HTR-8/SVneo (cell line): ENCODE measurements around the gene XXYLT1.
"Not testable (repeated sequence)": the region's sequence is repeated elsewhere in the genome, so short reads cannot be mapped to it uniquely, and the experiment has no call there.

Experiments
- DNase-seq: peaks from one replicate; pipeline ENCODE4 v3.0.0; 2011; ENCODE audit warnings: low spot score, mixed read lengths; ENCODE audit not compliant: insufficient read length
- FAIRE-seq: peaks from 2 replicates; lab custom pipeline; 2011; peaks lifted over from hg19 to GRCh38; lab: Jason Lieb, UNC

XXYLT1 gene

DNA sequence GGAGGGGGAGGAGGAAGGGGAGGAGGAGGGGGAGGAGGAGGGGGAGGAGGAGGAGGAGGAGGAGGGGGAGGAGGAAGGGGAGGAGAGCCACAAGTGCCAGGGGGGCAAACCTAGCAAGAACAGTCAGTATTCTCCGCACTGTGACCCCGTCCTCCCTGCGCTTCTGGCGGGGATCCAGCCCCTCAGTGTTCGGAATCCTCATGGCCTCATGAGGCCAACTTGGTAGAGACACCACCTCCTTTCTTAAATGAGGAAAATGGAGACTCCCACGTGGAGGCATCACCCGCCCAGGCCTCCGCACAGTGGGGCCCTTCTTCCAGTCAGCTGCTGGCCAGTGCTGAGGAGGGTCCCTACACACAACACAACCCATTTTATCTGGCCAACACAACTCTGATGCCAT lies 163.4 kb downstream of the XXYLT1 start:
- no peak for DNase-seq
- no peak for FAIRE-seq

DNA sequence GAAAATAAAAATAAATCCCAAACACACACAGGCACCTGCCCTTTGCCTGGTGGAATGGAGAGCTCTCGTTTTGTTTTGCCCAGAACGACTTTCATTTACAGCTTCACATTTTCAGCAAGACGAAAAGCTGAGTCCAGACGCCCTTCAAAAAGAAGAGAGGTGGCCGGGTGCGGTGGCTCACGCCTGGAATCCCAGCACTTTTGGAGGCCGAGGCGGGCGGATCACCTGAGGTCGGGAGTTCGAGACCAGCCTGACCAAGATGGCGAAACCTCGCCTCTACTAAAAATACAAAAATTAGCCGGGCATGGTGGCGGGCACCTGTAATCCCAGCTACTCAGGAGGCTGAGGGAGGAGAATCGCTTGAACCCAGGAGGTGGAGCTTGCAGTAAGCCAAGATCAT lies 163.9 kb downstream of the XXYLT1 start:
- not testable (repeated sequence) for FAIRE-seq, DNase-seq

DNA sequence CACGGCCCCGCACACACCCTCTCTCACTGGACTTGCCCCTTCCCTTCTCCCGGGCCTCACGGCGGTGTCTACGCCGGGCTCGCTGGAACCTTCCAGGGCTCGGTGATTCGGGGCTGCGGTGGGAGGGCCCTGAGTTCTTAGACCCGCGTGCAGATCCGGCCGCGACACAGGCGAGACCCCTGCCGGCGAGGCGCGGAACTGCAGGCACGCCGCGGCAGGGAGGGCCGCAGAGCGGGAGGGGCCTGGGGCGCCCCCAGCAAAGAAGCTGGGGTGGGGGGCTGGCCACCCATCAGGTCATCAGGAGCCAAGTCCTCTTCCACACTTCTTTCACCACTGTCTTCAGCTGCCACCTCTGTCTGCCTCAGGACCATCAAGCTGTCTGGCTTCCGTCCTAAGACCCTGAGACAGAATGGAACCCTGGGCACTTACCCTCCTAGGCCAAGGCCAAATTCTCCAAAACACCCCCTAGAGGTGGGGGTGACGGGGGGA lies 164.5 kb downstream of the XXYLT1 start:
- DNase-seq (peak; percentile 78), FAIRE-seq (peak; percentile 33)

DNA sequence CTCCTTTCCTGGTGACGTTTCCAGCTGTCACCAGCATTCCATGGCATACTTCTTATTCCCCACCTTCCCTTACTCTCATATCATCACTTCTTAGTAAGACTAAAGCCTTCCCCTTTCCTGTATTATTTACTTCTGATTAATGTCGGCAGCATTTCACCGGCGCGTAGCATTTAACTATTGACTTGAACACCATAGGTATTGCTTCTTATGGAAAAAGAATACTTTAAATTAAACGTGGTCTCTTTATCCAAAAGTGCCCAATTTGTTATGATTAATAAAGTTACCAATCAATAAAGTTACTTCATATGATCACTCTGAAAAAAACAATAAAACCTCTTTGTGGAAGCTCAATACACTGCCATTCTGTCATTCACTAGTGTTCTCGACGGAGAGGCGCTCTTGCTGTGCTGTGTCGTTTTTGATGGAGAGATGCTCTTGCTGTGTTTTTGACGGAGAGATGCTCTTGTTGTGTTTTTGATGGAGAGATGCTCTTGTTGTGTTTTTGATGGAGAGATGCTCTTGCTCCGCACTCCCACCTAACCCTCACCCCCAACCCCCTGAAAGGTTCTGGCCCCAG lies 165.0 kb downstream of the XXYLT1 start:
- DNase-seq: no peak
- FAIRE-seq: no peak

DNA sequence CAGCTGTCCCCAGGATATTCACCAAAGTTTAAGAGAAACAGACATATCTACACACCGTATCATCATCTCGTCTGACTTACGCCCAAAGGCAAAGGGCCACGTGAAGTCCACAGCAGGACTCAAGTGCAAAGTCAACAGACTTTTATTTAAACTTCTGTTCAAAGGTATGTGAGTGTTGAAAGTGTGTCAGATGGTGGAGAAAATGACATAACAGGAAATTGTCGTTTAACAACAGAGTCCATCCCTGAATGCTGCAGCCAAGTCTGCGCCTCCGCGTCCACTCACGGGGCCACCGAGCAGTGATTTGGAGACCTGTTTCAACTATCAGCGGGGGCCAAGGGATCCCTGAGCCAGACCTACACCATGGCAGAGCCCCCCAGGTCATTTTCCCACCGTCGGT lies 165.6 kb downstream of the XXYLT1 start:
- DNase-seq: no peak
- FAIRE-seq: no peak

DNA sequence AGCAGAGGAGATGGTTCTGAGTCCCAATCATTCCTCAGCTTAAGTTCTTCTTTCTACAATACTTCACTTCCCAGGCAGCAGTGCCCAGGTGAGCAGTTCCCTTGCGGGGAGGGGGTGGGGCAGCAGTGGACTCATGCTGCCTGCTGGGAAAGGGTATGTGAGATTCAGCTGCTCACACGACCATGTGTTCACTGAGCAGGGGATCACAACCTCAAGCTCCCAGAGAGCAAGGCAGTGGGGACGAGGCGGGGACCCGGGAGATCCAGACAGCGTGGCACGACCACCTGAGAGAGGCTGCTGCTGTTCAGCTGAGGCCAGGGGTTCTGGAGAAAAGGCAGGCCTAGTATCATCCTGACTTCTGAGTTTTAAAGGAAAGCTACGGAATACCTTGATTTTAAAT lies 166.6 kb downstream of the XXYLT1 start:
- FAIRE-seq (no peak), DNase-seq (no peak)

DNA sequence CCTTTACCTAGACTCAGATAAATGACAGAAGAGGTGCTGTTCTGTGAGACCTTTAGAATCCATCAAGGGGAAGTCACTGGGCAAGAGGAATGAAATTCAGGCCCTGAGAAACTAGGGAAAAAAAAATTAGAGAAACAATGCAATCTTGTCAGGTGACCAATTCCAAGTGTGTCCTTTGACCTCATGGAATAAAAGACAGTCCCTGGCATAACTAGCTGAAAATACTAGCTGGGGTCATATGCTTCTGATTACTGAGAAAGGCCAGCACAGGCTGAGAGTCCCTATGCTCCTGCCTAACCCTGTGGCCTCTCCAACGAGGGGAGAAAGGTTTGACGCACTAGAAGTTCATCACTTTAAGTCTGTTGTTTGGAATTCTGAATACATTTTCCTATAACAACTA lies 167.3 kb downstream of the XXYLT1 start:
- no peak for FAIRE-seq
- no peak for DNase-seq

DNA sequence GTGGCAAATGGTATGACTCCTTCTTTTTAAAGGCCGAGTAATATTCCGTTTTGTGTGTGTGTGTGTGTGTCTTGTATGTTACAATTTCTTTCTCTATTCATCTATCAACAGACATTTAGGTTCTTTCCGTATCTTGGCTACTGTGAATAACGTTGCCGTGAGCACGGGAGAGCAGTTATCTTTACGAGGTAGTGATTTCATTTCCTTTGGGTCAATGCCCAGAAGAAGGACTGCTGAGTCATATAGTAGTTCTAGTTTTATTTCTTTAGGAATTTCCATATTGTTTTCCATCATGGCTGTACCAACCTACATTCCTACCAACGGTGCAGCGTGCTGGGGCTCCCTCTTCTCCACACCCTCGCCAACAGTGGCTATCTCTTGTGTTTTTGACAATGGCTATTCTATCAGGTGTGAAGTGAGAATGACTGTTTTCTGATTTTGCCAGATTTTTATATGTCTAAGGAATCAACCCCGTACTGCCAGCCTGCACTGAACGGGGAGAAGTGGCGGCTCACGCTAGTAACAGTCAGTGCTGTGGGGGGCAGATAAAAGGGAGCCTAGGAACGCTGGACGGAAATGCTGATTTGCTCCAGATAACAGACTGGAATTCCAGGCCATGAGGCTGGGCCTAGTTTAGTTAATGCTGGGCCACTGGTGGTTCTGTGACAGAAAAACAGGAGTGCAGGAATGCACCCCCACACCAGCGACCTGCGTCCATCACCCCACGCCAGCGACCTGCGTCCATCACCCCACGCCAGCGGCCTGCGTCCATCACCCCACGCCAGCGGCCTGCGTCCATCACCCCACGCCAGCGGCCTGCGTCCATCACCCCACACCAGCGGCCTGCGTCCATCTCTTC lies 168.1 kb downstream of the XXYLT1 start:
- peak; percentile 33 for FAIRE-seq
- peak; percentile 78 for DNase-seq

DNA sequence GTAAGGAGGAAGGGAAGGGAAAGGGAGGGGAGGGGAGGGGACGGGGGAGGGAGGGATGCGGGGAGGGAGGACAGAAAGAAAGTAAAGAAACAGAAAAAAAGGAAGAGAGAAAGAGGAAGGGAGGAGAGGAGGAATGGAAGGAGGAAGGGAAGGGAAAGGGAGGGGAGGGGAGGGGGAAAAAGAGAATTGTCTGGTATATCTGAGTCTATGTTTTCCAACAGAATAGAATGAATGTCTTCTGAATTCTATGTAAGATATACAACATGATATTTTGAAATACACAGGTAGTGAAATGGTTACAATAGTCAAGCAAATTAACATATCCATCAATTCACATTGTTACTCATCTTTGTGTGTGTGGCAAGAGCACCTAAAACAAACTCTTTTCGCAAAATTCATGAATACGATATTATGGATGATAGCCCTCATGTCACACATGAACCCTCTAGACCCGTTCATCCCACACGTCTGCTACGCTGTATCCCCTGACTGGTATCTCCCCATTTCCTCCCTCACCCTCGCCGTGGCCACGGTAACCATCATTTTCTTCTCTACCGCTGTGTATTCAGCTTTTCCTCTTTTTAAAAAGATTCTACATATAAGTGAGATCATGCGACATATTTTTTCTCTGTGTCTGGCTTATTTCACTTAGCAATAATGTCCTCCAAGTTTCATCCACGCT lies 168.9 kb downstream of the XXYLT1 start:
- FAIRE-seq (no peak), DNase-seq (no peak)

DNA sequence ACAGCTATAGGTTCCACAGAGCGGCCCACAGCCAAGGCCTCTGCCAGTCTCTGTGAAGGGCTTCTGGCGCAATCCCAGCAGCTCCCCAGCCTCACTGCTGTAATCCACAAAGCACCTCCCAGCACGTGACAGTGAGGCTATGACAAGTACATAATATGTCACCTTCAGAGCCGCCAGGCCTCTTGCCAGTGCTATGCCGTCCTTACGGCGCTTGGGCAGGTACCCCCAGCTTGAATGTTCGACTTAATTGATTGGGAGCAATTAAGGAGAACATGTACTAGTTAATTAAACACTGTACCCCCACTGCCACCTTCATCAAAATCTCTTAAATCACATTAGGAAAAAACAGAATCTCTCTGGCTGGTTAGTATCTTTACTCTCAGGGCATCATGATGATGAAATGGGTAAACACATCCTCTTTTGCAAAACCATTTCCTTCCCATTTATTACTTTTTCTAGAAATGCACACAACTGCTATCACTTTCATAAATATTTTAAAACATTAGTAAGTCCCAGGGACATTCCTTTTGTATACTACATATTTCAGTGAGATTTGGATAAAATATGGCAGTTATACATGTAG lies 169.9 kb downstream of the XXYLT1 start:
- no peak for DNase-seq
- FAIRE-seq: no peak

DNA sequence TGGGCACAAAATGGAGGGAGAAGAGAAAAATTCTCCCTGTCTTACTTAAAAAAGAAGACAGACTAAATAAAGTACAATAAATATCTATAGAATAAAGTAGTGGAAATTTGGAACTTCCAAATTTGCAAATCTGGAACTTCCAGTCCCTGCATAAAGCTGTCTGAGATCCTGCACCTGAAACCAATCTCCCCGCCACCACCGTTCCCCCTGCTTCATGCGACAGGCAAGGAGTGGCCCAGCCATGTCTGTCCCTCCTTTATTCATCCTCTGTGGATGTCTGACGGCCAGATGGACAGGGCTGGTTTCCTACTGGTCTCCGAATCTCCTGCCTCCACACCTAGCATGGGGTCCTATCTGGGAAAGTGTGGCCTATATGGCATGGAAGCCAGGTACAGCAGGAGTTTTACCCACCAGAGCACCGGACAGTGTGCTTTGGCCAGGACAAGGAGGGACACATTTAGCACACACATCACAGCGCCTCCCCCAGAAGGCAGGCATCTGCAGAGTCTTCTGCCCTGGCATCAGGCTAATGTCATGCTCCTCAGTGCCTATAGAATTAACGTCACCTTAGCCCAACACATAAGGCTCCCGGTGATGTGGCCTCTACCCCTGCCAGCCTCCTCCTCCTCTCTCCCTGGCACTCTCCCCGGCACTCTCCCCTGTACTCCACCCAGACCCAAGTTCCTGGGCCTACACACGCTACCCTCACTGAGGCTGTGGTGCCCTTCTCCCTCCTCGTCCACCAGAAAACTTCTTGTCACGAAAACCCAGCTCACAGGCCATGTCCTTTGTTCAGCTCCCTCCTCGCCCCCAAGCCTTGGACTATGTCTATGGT lies 170.8 kb downstream of the XXYLT1 start:
- FAIRE-seq (no peak), DNase-seq (no peak)

DNA sequence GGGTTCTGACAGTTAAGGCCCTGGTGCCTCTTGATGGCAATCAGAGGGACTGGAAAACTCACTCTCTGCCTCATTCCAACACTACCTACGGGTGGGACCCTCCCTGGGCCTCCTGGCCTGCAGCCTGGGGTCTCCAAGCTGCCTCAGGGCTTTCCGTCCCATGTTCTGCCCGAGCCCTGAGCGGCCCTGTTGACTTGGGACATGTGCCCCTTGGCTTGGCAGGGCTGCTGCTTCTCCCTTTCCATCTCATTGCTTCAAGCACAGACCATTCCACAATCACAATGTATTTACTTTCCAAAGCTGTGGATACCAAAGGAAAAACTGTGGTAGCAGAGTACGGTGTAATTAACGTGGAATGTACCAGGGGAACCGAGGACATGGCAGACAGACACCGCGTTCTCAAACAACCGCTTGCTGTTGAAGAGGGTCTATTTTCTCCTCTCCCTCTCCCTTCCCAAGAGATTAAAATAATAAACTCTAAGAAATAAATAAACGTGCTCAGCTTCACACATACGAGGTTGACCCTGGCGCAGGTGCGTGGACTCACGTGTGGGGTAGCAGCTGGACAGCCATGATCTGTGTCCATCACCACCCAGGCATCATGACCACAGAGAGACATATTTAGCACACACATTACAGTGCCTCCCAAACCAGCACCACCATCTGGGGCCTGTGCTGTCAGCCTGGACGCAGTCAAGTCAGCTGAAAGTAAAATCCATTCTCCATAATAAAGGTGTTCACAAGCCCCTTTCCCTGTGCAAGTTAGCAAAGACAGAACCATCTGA lies 172.0 kb downstream of the XXYLT1 start:
- FAIRE-seq (no peak), DNase-seq (no peak)

DNA sequence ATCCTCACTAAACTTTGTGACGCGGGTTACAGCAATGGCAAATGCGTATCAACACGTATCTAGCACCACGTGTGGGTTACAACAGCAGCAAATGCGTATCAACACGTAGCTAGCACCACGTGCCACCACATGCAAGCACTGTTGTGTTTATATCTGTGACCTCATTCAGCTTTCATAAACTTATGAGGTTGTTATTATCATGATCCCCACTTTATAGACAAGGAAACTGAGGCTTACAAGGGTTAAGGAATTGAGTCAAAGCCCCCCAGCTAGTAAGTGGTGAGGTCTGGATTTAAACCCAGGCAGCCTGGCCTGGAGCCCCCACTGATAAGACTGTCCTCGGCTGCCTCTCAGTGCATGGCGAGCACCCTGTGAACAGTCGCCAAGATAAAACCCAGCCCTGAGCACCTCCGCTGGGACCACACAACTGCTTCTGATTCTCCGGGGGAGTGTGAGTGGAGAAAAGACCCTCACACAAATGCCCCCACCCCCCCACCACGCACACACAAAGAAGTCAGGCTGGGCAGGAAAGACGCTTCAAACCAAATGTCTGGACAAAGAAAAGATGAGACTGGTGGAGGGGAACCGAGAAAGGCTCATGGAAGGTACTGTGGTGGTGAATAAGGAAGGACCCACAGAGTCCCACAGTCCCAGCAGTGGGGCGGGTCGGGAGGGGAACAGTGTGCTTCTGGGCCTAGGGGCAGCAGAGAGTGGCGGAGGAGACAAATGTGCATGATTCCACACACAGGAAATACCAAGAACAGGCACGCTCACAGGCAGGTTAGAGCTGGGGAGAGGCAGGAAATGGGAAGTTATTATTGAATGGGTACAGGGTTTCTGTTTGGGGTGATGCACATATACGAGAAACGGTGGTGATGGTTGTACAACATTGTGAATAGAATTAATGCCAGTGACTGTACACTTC lies 173.4 kb downstream of the XXYLT1 start:
- DNase-seq: no peak
- no peak for FAIRE-seq

DNA sequence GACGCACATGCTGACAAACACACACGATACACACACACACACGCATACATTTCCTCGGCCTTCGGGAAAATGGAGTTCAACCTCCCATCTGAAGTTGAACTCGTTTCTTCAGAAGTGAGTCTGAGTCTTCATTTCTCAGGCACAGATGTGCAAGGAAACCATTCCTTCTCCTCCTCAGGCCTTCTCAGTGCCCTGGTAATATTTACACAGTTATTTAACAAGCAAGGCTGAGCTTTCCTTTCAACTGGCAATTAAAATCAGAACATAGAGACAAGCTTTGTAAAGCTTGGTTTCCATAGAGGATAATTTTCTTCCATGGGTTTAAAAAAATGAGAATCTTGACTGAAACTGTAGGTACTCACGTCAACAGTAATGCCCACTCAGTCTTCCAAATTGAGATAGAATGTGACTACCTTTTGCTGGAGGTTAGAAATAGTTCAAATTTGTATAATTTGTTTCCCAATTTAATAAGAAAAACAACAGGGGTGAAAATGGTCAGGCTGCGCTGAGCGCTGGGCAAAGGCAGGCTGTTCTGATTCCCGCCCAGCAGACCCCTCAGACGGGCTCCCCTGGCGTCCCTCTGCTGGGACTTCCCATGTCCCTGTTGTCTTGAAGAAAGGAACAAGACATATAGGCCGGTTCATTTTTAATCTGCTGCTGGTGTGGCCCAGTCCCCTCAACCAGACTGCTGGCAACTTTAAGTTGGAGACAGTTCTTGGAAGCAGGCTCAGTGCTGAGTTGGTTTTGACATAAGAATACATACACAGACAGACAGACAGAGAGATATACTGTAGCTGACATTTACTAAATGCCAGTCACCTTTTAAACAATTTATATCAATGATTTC lies 174.3 kb downstream of the XXYLT1 start:
- FAIRE-seq: no peak
- no peak for DNase-seq

DNA sequence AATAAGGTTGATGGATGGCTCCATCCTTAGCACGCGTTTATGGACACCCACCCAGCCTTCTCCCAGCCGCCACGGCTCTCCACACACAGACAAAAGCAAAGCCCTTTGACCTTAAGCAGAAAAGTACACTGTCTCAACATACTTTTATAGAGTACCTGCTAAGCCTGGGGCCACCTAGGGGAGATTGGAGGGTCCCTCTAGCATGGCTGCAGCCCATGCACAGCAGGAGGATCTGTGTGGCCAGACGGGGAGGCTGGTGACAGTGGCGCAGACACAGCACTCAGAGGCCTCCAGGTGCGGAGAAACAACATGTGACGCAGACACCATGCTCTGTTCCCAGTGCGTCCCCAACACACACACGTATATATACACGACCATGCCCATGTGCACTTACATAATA lies 174.9 kb downstream of the XXYLT1 start:
- FAIRE-seq (no peak), DNase-seq (no peak)

DNA sequence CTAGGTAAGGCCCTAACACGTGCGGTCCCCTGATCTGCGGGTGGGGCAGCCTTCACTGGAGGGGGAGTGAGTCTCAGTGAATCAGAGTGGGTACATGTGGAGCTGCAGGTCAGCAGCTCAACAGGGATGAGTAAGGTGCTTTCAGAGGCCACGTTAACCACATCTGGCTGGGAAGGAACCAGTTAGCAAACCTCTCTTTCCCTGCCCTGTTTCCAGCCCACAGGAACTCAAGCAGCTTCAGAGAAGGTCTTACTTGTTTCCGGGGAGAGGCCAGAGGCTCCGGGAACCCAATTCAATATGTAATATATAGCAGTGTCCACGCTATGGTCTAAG lies 175.3 kb downstream of the XXYLT1 start:
- FAIRE-seq (no peak), DNase-seq (no peak)

DNA sequence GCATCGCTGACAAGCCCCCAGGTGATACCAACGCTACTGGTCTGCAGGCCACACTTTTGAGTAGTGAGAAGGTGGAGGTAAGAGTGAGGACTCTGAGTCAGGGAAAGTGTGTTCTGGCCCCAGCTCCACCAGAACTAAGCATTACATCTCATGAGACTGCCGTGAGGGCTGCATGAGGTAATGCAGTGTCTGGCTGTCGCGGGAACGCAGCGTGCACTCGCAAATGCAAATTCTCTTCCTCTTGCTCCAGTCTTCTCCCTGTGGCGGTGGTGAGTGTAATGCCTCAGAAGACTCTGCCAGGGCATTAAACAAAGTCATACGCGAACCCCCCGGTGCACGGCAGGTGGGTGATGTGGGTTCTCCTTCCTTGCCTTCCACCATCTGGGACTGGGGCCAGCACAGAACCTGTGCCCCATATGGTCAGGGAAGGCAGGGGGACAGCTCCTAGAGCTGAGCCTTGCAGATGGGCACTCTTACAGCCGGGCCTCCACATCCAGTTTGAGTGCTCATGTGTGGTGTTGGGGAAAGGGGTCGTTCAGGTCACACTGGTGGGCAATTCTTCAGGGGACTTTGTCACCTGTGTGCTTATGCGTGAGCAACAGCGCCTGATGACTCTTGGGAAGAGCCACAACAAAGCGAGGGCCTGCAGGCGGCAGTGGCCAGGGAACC lies 175.8 kb downstream of the XXYLT1 start:
- FAIRE-seq: no peak
- DNase-seq: no peak
